Stimulated activated CD8-positive, alpha-beta memory T cell treated with anti-CD3 and anti-CD28 coated beads, Interleukin-7, amount 100 ng/mL, for 1 hour (primary cell): ENCODE data around the gene BPNT1.
"Not testable (repeated sequence)": the region's sequence is repeated elsewhere in the genome, so short reads cannot be mapped to it uniquely, and the experiment has no call there.

Experiments
- DNase-seq, 2 donors: peaks; one replicate each; pipeline ENCODE4 v3.0.0-alpha.2; 2020; ENCODE audit warnings: low read depth in 2 of 2

The BPNT1 gene, protein sequence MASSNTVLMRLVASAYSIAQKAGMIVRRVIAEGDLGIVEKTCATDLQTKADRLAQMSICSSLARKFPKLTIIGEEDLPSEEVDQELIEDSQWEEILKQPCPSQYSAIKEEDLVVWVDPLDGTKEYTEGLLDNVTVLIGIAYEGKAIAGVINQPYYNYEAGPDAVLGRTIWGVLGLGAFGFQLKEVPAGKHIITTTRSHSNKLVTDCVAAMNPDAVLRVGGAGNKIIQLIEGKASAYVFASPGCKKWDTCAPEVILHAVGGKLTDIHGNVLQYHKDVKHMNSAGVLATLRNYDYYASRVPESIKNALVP

DNA sequence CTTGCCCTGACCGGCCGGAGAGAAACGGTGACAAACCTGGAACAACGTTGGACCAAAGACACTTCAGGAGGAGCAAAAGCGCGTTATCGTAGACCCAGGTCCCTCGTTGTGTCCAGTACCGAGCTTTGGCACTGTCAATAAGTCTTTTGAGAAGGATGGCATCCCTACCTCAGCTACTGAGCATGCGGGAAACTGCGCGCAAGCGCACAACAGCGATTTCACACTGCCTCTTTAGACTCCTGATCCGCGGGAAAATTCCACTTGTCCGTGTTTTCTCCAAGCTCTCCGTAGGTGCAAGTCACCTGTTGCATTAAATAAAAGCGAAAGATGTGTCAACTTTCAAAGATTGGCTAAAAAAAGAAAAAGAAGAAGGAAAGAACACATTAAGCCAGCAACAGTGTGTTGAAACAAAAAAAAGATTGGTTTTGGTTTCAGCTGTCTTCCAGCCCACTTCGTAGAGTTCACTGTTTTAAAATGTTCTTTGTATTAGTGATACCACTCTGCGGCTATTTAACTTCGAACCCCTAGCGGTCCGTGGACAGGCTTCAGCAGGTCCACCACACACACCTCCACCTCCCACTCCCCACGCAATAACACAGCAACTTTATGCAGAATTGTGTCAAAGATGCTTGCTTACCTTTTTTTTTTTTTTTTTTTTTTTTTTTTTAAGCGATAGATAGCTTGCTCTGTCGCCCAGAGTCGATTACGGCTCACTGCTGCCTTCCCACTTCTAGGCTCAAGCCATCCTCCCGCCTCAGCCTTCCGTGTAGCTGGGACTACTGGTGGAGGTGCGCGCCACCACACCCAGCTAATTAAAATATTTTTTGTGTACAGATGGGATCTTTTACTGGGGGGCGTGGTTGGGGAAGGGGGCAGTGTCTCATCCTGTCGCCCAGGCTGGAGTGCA, at the start of gene BPNT1:
BPNT1 (minus strand) TSS at position 139 of the 907 bp plus-strand sequence. CDS start 9,942 bp downstream, outside the sequence.
- peak; percentile 91 to 98 for DNase-seq

DNA sequence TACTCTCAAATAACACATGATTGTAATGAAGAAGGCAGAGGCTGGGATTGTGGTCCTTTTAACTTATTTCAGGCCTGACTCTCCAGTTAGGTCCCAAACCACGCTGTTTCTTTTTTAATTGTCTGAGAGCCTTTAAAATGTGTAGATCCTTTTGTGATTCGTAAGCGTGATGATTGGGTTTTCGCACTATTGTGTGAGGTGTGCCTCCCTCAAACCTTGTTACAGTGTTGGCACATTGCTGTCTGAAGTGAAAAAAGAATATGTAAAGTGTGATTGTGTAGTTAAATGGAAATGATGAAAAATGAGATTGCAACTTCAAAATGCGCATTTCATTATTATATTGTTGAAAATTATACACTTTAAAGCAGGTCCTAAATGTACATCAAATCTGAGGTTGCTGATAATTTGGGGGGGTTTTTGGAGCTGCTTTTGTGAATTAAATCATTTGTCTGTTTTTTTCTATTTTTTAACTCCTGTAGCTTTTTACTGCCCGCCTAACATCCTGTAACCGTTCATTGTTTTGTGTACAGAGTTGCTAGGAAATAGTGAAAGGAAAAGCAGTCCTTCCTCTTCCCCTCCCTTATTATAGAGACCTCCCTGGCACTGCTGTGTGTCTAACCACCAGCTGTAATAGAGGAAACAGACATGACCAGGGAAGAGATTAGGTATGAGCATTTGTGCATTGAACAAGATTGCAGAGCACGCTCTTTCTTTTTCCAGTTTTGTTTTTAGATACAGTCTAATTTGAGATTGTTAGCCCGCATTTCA, 47.6 kb upstream of the BPNT1 start:
- DNase-seq = no peak

DNA sequence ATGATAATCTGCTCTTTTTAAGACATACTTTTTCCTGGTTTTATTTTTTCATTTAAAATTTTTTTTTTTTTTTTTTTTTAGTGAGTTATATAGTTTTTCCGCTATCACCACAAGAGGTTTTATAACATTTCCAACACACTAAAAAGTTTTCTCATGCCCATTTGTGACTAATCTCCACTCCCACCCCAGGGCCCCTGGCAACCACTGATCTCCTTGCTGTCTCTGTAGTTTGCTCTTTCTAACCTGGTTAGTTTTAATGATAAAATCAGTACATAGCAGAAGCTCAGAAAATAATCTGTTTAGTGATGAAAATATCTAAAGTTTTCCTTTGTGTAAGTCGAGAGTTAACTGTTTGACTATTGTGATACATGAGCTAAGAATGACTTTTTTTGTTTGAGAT, 46.2 kb upstream of the BPNT1 start:
- DNase-seq = no peak

DNA sequence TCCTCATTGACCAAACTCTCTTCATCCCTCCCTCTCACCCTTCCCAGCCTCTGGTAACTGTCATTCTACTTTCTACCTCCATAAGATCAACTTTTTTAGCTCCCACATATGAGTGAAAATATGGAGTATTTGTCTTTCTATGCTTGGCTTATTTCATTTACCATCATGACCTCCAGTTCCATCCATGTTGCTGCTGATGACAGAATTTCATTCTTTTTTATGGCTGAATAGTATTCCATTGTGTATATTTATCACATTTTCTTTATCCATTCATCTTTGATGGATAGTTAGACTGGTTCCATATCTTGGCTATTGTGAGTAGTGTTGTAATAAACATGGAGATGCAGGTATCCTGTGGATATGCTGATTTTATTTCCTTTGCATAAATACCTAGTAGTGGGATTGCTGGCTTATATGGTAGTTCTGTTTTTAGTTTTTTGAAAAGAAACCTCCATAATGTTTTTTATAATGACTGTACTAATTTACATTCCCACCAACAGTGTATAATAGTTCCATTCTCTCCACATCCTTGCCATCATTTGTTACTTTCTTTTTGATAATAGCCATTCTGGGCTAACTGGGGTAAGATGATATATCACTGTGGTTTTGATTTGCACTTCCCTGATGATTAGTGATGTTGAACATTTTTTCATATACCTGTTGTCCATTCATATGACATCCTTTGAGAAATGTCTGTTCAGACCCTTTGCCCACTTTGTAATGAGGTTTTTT, 40.1 kb upstream of the BPNT1 start:
- DNase-seq = no peak

DNA sequence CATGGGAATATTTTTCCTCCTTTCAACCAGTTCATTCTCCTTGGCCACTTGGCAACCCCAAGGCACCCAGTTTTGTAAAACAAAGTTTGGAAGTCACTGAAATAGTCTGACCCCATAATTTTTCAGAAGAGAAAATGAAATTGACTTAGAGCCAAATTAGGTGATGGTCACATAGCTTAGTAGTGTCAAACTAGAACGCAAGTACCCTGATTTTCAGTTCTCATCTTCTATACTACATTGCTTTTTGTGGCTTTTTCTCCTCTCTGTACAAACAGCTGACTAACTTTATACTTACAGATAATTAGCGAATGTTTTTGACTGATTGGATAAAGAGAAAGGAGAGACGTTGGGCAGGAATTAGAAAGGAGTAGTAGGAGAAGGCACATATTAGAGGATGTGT, 37.5 kb upstream of the BPNT1 start:
- no peak for DNase-seq

DNA sequence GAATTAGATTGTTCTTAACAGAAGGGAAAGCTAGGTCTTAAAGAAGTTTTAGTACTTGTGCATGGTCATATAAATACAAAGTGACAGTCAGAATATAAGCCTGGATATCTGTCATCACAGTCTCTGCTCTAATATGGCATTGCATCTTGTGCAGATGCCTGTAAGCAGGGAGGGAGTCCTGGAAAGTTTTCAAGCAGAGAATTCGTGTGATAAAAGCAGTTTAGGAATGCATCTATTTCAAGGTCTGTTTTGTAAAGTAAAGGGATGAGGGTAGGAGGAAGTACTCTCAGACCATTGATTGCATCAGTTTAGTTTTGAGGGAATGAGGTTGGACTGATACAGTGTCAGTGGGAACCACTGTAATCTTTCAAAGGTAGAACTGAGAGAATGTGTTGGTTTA, 35.0 kb upstream of the BPNT1 start:
- DNase-seq = no peak

DNA sequence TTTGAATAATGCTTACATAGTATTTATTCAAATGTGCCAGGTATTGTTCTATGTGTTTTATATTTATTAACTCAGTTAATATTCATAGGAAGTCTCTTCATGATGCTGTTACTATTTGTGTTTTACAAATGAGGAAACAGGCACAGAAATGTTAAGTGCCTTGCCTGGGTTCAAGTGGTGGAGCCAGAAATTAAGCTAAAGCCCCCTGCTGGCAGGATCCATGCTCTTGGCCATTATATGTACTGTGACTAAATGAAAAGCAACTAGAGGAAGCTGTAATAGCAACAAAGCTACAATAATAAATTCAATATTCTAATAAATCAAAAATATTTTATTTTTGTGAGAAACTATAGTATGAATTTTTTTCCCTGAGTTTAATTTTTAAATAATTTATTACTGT, 34.3 kb upstream of the BPNT1 start:
- DNase-seq = no peak

DNA sequence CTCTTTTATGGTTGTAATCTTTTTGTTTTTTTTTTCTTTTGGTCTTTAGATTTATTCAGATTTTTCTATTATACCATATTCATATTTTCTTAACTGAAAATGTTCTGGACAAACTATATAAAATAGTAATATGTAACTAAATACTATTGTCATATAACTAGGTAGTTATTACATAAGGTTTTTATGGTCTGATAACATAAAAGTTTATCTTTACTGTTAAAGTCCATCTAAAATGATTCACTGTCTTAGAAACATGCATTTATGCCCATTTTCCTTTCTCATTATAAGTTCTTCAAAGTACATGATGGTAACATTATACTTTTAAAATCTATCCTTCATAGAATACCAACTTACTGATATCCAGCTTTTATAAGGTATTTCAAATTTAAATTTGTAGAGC, 33.5 kb upstream of the BPNT1 start:
- no peak for DNase-seq

DNA sequence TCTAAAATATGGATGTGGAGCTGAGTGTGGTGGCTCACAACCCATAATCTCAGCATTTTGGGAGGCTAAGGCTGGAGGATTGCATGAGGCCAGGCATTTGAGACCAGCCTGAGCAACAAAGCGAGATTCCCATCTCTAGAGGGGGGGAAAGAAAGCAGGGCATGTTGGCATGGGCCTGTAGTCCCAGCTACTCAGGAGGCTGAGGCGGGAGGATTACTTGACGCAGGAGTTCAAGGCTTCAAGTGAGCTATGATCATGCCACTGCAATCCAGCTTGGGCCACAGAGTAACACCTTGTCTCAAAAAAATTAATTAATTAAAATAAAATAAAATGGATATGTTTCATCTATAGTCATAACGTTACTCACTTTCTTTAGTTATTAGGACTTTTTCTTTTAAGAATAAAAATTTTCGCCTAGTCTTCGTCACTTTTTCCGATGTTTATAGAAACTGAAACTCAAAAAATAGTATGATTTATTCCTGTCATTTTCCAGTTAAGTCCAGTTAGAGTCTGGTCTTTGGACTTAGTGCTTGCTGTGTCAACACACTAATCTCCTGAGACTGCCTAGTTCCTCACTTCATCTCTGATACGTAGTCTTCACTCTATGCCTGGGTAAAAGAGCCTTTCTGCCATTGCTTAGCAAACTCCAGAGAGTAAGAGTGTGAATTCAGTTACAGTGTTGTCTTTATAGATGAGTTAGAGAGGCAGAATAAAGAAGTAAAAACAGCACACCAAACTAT, 32.4 kb upstream of the BPNT1 start:
- no peak for DNase-seq

DNA sequence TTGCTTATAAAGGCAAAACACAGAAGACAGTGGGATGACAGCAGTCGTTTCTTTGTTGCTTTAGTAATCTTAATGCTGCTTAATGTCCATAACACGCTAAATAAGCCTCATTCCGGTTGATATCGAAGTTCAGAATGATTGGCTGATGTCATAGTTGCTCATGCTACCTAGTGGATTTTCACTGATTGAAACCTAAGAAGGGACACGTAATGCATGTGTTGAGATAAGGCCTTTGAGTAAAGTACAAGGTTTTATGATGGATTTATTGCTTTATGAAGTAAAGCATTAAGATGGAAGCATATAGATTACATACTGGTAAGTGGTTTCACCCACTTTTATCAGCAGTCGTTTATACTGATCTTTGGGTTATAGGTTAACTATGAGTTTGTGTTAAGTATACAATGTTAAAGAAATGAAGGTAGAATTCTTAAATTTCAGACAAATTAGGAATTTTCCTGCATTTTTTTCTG, 29.5 kb upstream of the BPNT1 start:
- DNase-seq = no peak

DNA sequence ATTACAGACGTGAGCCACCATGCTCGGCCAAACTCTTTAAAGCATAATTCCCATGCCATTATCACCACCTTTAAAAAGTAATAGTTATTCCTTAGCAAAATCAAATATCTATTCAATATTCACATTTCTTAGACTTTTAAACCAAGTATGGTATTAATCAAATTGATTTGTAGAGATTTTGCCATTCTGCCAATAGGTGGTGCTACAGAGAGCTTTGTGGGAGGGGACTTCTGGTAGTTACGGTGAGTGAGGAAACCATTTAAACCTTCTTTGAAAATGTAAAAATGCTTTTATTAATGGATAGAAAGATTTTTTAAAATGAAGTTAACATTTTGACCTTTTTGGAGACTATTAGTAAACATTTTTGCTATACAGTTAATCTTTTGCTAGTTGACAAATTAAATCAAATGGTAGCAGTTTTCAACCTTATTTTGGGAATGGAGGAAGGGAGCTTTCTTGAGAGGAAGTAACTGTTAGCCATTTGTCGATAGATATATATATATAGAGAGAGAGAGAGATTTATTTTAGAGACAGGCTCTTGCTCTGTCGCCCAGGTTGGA, 23.6 kb upstream of the BPNT1 start:
- DNase-seq = no peak

DNA sequence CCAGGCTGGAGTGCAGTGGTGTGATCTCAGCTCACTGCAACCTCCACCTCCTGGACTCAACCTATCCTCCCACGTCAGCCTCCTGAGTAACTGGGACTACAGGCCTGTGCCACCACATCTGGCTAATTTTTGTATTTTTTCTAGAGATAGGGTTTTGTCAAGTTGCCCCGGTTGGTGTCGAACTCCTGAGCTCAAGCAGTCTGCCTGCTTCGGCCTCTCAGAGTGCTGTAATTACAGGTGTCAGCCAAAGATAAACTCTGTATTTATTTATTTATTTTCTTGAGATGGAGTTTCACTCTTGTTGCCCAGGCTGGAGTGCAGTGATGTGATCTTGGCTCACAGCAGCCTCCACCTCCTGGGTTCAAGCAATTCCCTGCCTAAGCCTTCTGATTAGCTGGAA, 23.0 kb upstream of the BPNT1 start:
- DNase-seq = not testable (repeated sequence)

DNA sequence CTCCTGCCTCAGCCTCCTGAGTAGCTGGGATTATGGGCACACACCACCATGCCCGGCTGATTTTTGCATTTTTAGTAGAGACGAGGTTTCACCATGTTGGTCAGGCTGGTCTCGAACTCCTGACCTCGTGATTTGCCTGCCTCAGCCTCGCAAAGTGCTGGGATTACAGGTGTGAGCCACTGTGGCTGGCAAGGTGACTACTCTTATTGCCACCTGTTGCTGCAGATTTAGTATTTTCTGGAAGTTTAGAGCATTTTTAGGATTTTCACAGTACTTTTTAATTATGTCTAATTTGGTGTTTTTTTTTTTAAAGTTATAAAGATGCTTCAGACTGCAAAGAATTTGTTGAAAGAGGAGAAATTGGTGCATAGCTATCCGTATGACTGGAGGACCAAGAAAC, 20.9 kb upstream of the BPNT1 start:
- DNase-seq = not testable (repeated sequence)

DNA sequence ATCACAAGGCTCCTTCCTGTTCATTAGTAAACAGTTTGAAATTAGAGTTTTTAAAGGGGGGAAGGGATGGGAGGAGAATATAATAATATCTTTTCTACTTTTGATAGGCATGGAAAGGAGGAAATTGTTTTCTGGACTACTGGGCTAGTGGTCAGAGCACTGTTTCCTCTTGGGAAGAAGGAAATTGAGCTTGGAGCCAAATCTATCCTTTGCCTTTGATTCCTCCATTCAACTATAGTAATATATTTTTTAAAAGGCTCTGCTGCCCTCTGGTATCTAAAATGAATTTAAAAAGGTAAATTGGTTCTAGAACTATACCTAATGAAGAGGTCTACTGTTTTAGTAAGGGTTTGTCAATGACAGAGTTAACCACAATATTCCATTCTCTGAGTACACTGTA, 10.2 kb upstream of the BPNT1 start:
- DNase-seq = no peak

DNA sequence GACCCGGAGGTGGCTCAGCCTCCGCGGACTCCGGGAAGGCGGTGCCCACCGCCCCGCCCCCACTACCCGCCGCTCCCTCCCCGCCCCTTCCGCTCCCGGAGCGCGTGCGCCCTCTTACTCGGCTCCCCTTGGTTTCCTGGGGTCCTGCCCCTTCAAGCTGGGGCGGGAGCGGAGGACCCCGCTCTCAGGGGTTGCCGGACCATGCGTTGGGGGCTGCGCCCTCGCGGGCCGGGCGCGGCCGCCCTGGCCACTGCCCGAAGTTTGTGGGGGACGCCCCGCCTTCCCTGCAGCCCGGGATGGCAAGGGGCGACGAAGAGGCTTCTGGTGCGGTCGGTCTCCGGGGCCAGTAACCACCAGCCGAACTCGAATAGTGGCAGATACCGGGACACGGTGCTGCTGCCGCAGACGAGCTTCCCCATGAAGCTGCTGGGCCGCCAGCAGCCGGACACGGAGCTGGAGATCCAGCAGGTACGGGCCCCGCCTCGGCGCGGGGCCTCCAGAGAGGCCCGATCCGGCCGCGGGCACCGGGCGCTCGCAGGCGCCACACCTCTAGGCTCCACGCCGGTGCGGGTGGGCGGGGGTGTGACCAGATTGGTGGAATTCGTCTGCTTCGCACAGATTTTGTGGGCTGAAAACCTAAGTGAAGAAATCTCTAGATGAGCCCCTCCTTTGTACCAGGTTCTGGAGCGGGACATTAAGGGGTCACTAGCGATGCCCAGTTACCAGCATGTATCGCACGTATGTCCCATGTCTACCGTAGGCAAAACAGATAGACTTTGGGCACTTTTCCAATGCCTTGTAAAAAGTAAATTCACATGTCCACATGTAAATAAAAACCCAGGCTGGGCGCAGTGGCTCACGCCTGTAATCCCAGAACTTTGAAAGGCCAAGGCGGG, 4.7 kb upstream of the BPNT1 start, which contains the start of gene IARS2:
IARS2 (plus strand) TSS at position 117 of the 896 bp plus-strand sequence; CDS start at position 202, 85 bp downstream.
- DNase-seq = peak; percentile 82 to 87

DNA sequence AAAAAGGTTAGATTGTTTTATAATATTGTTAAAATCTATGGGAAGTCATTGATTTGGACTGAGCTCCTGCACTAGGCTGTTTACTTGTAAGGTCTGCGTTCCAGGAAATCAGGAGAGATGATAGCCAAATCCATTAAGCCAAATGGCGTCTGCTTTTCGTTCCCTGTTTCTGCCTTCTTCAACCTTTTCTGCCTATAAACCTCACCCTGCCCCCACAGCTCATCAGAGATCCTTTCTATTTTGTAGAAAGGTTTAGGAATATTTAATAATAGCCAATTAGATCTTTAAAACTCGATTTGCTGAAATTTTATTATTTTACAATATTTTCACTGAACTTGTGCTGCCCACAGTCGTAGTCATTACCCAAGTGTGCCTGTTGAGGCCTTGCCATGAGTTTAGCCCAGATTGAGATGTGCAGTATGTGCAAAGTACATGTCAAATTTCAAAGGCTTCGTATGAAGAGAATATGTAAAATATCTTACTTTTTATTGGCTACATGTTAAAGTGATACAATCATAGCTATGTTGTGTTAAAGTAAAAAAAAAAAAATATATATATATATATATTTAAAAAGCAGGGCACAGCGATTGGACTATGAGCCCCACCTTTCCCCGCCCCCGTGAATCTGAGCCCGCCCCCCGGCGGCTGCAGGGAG, 3.9 kb upstream of the BPNT1 start:
- DNase-seq = no peak

DNA sequence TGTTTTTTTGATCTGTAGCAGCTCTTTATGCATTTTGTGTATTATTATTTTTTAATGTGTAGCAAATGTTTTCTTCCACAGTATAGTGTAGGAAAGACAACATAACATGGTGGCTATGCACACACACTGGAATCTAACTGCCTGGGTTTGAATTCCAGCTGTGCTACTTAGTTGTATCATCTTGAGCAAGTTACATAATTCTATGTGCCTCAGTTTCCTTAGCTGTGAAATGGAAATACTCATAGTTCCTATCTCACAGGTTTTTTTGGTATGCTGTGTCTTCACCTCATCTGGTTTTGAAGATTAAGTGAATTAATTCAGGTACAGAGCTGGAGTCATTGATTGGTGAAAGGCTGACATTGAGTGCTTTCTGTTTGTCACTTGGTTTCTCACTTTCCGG, 3.1 kb upstream of the BPNT1 start:
- DNase-seq = no peak

DNA sequence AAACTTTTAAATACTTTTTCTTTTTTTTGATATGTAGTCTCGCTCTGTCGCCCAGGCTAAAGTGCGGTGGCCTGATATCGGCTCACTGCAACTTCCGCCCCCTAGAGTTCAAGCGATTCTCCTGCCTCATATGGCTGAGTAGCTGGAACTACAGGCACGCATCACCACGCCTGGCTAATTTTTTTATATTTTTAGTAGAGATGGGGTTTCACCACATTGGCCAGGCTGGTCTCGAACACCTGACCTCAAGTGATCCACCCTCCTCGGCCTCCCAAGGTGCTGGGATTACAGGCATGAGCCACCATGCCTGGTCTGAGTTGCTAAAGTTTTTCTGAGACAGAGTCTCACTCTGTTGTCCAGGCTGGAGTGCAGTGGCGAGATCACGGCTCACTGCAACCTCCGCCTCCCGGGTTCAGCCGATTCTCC, 3.3 kb downstream of the BPNT1 start:
- not testable (repeated sequence) for DNase-seq

DNA sequence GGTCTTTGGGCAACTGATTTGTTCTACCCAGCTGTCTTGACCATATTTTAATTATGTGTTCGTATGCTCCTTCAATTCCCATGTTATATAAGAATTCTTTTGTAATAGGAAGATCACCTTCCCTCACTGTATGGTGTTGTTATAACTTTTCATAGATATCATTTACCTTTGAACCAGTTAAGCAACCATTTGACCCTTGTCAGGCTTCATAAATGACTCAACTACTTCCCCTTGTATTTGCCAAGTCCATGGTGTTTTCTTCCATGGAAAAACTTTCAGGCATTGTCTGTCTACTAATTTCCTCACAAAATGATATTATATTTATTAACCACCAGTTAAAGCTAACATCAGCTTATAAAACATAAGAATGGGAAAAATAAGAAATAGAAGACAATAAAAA, 5.1 kb downstream of the BPNT1 start:
- DNase-seq = no peak
